GM12875 (cell line): ENCODE measurements around the gene TEX2.
"Not testable (repeated sequence)": the region's sequence is repeated elsewhere in the genome, so short reads cannot be mapped to it uniquely, and the experiment has no call there.

Source experiments
- H3K4me3 ChIP-seq: one replicate; pipeline ENCODE4 v1.5.1; 2011; ENCODE audit warnings: low read depth, low read length, control low read depth
- TF ChIP-seq, protein P1 (sequence below): IDR thresholded peaks from 2 replicates; pipeline ENCODE4 v1.5.1; 2011; ENCODE audit warnings: low read depth, mild to moderate bottlenecking, control low read depth, inconsistent platforms, low read length, moderate library complexity, borderline replicate concordance; ENCODE audit not compliant: insufficient read depth

The TEX2 gene

GRCh38 chr17:64187093-64187895, 75.8 kb downstream of the TEX2 start:
- no peak overlapping the region for H3K4me3 ChIP-seq
- TF ChIP-seq, protein P1, sequence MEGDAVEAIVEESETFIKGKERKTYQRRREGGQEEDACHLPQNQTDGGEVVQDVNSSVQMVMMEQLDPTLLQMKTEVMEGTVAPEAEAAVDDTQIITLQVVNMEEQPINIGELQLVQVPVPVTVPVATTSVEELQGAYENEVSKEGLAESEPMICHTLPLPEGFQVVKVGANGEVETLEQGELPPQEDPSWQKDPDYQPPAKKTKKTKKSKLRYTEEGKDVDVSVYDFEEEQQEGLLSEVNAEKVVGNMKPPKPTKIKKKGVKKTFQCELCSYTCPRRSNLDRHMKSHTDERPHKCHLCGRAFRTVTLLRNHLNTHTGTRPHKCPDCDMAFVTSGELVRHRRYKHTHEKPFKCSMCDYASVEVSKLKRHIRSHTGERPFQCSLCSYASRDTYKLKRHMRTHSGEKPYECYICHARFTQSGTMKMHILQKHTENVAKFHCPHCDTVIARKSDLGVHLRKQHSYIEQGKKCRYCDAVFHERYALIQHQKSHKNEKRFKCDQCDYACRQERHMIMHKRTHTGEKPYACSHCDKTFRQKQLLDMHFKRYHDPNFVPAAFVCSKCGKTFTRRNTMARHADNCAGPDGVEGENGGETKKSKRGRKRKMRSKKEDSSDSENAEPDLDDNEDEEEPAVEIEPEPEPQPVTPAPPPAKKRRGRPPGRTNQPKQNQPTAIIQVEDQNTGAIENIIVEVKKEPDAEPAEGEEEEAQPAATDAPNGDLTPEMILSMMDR: no peak

DNA sequence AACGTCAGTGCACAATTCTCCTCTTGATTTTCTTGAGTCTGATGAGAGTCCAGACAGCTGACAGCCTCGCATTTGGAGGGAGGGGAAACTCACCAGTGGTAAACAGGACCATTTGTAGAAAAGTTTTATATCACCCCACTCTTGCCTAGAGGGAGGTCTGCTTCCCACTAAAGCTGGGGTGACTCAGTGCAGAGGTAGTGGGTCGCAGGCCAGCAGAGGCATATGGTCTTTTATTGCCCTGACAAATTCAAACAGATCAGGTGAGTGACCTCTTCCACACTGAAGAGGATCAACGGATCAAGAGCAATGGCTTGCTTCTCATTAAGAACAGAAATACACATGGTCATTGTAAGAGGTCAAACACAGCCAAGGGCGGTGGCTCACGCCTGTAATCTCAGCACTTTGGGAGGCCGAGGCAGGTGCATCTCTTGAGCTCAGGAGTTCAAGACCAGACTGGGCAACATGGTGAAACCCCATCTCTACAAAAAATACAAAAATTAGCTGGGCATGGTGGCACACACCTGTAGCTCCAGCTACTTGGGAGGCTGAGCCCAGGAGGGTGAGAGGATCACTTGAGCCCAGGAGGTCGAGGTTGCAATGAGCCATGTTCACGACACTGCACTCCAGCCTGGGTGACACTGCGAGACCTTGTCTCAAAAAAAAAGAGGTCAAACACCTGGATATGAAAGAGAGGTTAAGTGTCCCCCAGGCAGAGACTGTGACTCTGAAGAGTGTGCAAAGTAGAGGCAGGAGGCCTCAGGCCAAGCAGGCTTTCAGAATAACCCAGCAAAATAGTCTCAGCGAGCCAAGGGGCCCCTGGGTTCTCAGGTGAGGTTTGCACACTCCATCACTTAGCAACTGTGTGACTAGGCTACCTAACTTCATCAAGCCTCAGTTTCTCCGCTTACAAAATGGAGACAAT, 76.6 kb downstream of the TEX2 start:
- H3K4me3 ChIP-seq: no peak overlapping the region
- TF ChIP-seq, protein P1: no peak

- not testable (repeated sequence) for H3K4me3 ChIP-seq
These were observed 77.5 kb downstream of the TEX2 start for GRCh38 chr17:64185557-64185956.

DNA sequence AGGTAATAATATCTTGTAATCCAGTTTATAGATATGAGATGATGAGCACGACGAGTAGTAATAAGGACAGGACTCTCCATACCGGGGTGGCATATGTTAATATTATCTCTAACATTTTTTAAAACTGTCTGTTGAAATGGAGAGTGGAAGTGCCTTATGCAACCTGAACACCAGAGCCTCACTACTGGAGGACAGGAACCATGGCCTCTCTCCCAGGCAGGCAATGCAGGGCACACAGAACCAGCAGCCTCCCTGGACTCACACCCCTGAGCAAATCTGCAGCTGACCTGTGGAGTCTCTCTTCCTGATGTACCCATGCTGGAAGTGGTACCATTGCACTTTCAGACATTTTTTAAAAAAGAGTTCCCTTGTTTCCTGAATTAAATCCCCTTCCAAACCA, 78.0 kb downstream of the TEX2 start:
- TF ChIP-seq, protein P1: no peak

DNA sequence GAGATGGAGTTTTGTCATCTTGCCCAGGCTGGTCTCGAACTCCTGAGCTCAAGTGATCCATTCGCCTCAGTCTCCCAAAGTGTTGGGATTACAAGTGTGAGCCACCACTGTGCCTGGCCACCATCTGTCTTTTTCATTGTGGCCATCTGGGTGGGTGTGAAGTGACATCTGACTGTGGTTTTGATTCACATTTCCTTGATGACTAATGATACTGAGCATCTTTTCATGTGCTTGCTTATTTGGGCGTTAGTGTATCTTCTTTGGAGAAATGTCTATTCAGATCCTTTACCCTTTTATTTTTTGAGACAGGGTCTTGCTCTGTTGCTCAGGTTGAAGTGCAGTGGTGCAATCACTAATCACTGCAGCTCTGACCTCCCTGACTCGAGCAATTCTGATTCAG, 79.2 kb downstream of the TEX2 start:
- no peak overlapping the region for H3K4me3 ChIP-seq
- TF ChIP-seq, protein P1: no peak

More for the DNA sequence above, 78.0 kb downstream of the TEX2 start:
- H3K4me3 ChIP-seq: no peak overlapping the region

DNA sequence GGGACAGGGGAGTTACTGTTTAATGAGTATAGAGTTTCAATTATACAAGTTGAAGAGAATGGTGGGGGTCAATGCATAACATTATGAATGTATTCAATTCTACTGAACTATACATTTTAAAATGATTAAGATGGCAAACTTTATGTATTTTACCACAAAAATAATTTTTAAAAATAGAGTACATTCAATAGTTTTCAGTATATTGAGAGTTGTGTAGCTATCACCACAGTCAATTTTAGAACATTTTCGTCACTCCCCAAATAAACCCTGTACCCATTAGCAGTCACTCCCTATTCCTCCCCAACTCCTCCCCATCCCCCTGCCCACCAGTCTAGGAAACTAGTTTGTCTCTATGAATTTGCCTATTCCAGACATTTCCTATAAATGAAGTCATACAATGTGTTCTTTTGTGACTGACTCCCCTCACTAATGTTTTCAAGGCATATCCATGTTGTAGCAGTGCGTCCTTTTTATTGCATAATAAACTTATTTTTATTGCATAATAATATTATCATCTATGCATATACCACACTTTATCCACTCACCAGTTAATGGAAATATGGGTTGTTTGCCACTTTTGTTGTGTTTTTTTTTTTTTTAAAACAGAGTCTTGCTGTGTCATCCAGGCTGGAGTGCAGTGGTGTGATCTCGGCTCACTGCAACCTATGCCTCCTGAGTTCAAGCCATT, 80.6 kb downstream of the TEX2 start:
- TF ChIP-seq, protein P1: no peak
- H3K4me3 ChIP-seq: no peak overlapping the region
